ENCODE results near the gene IFITM5. TPM values are rescaled to one million over a fixed set of nuclear protein-coding genes. Genes with fewer than 3 reads are reported as not detected.
A peak's percentile ranks its signal among the peaks of the same experiment; 100 is the strongest.

Gene IFITM5
- total RNA-seq, 1 experiment from 2014 or later: not detected

DNA sequence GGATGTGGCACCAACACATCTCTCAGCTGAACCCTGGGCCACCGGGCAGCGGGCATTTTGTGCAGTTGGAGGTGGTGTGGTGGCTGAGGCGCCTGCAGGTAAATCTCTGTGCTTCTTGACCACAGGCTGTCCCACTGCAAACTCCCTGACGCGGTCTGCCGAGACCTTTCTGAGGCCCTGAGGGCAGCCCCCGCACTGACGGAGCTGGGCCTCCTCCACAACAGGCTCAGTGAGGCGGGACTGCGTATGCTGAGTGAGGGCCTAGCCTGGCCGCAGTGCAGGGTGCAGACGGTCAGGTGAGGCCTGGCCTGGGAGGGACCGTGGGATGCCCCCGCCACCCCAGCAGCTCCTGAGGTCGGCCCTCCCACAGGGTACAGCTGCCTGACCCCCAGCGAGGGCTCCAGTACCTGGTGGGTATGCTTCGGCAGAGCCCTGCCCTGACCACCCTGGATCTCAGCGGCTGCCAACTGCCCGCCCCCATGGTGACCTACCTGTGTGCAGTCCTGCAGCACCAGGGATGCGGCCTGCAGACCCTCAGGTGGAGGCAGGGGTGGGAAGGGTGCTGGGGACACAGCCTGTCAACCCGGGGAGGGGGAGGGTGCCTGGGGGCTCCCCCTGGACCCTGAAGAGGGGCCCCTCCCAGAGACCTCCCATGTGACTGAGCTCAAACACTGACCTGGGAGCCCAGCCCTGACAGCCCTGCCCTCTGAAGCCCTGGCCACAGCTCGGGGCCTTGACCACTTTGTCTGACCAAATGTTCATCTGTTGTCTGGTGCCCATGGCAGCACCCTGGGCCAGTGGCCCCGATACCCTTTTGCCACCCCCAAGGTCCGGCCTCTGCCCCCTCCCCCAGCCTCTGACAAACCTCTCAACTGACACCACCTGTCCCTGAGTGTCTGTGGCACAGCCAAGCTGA, 15.0 kb downstream of the IFITM5 start:
- no peak for DNase-seq (ENCODE audit: low spot score)

GRCh38 chr11:283405-284104, 15.8 kb downstream of the IFITM5 start:
- no peak for DNase-seq (ENCODE audit: low spot score)

- no peak for DNase-seq (ENCODE audit: low spot score)
These were observed 16.5 kb downstream of the IFITM5 start for GRCh38 chr11:282630-283360.

- no peak for DNase-seq (ENCODE audit: low spot score)
These were observed 17.2 kb downstream of the IFITM5 start for GRCh38 chr11:282171-282570.

- no peak for DNase-seq (ENCODE audit: low spot score)
These were observed 17.7 kb downstream of the IFITM5 start for GRCh38 chr11:281486-282161.

DNA sequence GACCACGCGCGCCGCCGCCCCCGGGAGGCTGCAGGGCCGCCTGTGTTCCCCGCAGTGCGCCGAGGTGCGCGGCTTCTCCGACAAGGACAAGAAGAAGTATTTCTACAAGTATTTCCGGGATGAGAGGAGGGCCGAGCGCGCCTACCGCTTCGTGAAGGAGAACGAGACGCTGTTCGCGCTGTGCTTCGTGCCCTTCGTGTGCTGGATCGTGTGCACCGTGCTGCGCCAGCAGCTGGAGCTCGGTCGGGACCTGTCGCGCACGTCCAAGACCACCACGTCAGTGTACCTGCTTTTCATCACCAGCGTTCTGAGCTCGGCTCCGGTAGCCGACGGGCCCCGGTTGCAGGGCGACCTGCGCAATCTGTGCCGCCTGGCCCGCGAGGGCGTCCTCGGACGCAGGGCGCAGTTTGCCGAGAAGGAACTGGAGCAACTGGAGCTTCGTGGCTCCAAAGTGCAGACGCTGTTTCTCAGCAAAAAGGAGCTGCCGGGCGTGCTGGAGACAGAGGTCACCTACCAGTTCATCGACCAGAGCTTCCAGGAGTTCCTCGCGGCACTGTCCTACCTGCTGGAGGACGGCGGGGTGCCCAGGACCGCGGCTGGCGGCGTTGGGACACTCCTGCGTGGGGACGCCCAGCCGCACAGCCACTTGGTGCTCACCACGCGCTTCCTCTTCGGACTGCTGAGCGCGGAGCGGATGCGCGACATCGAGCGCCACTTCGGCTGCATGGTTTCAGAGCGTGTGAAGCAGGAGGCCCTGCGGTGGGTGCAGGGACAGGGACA, 18.4 kb downstream of the IFITM5 start:
- no peak for DNase-seq (ENCODE audit: low spot score)

GRCh38 chr11:279966-280705, 19.2 kb downstream of the IFITM5 start:
- DNase-seq (ENCODE audit: low spot score): peak; percentile 28

GRCh38 chr11:279040-279965, 20.0 kb downstream of the IFITM5 start:
- no peak for DNase-seq (ENCODE audit: low spot score)

DNA sequence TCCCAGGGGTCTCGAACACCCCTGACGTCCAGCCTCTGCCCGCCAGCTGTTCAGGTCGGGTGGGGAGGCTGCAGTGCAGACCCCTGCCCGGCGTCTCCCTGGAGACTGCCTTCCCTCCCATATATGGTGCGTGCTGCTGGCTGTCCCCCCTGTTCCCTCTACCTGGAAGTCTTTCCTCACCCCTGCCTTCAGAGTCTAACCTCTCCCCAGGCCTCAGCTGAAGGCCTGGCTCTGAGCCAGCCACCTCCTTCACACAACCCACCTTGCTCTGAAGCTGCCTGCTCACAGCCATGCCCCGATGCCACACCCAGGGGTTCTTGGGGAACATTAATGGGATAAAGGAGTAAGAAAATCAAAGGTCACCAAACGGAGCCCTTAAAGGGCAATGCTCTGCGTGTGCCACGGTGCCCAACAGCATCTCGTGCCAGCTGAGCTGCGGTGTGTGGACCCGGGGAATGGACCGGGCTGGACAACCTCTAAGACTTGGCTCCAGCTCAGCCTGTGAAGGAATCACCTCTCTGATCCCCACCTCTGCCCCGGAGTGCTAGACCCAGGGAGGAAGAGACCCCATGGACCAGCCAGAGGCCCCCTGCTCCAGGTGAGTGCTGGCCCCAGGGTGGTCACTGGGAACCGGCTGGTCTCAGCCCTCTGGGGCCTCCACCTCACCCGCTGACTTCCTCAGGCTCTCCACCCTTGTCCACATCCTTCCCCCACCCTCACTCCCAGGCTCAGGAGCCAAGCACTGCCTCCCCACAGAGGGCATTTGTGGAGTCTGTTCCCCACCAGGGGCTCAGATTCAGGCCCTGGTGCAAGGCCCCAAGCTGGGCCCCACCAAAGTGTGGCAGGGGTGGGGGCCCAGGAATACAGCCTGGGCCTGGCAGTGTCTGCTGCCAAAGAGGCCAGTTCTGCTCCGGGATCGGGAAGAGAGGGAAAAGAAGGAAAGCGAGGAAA, 21.1 kb downstream of the IFITM5 start, which contains the start of gene NLRP6:
TSS of gene NLRP6 (plus strand) at position 407 of the 951 bp plus-strand sequence. CDS start at position 570, 163 bp downstream.
- no peak for DNase-seq (ENCODE audit: low spot score)

GRCh38 chr11:276219-276618, 23.1 kb downstream of the IFITM5 start:
- DNase-seq (ENCODE audit: low spot score): no peak

- no peak for DNase-seq (ENCODE audit: low spot score)
These were observed 26.5 kb downstream of the IFITM5 start for GRCh38 chr11:272931-273198.

GRCh38 chr11:272195-272930, 27.0 kb downstream of the IFITM5 start:
- no peak for DNase-seq (ENCODE audit: low spot score)

DNA sequence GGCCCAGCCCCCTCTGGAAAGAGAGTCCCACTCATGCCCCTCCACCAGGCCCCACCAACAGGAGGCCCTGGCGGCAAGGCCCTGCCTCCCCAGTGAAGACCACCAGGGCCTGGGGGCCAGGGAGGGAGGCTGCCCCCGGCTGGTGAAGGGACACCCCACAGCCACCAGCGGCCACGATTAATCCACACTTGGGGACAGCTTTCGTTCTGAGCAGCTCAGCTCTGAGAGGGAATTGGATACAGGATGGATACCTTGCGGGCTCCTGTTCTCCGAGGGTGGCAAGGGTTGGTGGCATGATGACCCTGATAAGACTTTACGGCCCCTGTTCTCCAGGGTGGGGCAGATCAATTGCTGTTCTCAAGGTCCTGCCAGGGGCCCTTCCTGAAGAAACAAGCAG, 28.0 kb downstream of the IFITM5 start:
- no peak for DNase-seq (ENCODE audit: low spot score)

GRCh38 chr11:270451-271318, 28.6 kb downstream of the IFITM5 start:
- DNase-seq (ENCODE audit: low spot score): no peak

GRCh38 chr11:269146-269890, 30.0 kb downstream of the IFITM5 start:
- peak; percentile 10 for DNase-seq (ENCODE audit: low spot score)
